Lower lobe of right lung (tissue), 2 donors: ENCODE results near the gene B4GALT3. TPM values are rescaled to one million over a fixed set of nuclear protein-coding genes. Genes with fewer than 3 reads are reported as not detected.

ENCODE experiments used
- ATAC-seq, 2 donors: fragments of 200-7000 bp; cut with Tn5 transposase; one replicate each; pipeline ENCODE4 v1.9.1; 2020 to 2022; ENCODE audit warnings: mild to moderate bottlenecking in 2 of 2, moderate library complexity in 2 of 2
- DNase-seq: peaks from one replicate; pipeline ENCODE4 v3.0.0-alpha.2; 2020
- H3K27ac ChIP-seq: fragments of 200-600 bp; one replicate; pipeline ENCODE4 v1.8.0; 2022
- H3K27me3 ChIP-seq: fragments of 200-600 bp; one replicate; pipeline ENCODE4 v1.8.0; 2022; ENCODE audit warnings: low read depth
- H3K36me3 ChIP-seq: fragments of 200-600 bp; one replicate; pipeline ENCODE4 v1.8.0; 2022; ENCODE audit warnings: mild to moderate bottlenecking
- H3K4me1 ChIP-seq: fragments of 200-600 bp; one replicate; pipeline ENCODE4 v1.8.0; 2022
- H3K4me3 ChIP-seq: fragments of 200-600 bp; one replicate; pipeline ENCODE4 v1.8.0; 2022; ENCODE audit warnings: mild to moderate bottlenecking
- H3K9me3 ChIP-seq: fragments of 200-600 bp; one replicate; pipeline ENCODE4 v1.8.0; 2022
- CTCF ChIP-seq: fragments of 200-600 bp; IDR thresholded peaks from one replicate; pipeline ENCODE4 v1.8.0; 2022; ENCODE audit warnings: antibody characterized with exemption, mild to moderate bottlenecking
- intact Hi-C: fragments of 100-400 bp; cut with DNase I; formaldehyde crosslinking; loops from one replicate; pipeline ENCODE4 v1.11.0; 2022
- total RNA-seq: library from RNA; stranded (reverse); fragmentation: NEBNext Ultra II Directional; extraction: Animal tissue kit (Norgen Biotek cat#: 25700); gene quantifications from one replicate; pipeline ENCODE4 v1.2.1, GENCODE V29; 2021
- donor health status: DM: no; HTN: yes; CAD: no; lungs with severe emphysema.

The B4GALT3 gene
- total RNA-seq, 1 donor from 2014 or later, result 29.6 TPM

GRCh38 chr1:161187311-161187710 is 10.0 kb upstream of the B4GALT3 start:
- Histone ChIP-seq H3K9me3 (no peaks in the 10 kb centered on the region), H3K27me3 (no peaks in the 10 kb centered on the region), H3K36me3 (peaks cover 7% of the 10 kb centered on the region), H3K4me3 (no peak overlapping the region), H3K4me1 (peaks cover 50% of the 10 kb centered on the region), H3K27ac (no peak overlapping the region)
- intact Hi-C loops, result no loop called here
- no peak for ATAC-seq
- DNase-seq, result no peak
- TF ChIP-seq CTCF, result no peak

- ATAC-seq, result peak; percentile 59 to 68
- peak overlapping the region; percentile 73 for H3K27ac ChIP-seq
Observed at GRCh38 chr1:161185732-161186311, 8.5 kb upstream of the B4GALT3 start.

GRCh38 chr1:161185282-161185682 is 8.0 kb upstream of the B4GALT3 start:
- DNase-seq (peak; percentile 74), ATAC-seq (peak; percentile 82 to 90)
- peak overlapping the region; percentile 73 for H3K27ac ChIP-seq
- no peak for TF ChIP-seq CTCF
- peaks cover 47% of the 10 kb centered on the region for H3K4me1 ChIP-seq
- H3K27me3 ChIP-seq, result no peaks in the 10 kb centered on the region
- intact Hi-C loops, result no loop called here
- no peak overlapping the region for H3K4me3 ChIP-seq
- no peaks in the 10 kb centered on the region for H3K36me3 ChIP-seq
- H3K9me3 ChIP-seq, result no peaks in the 10 kb centered on the region

More at GRCh38 chr1:161185732-161186311, 8.5 kb upstream of the B4GALT3 start:
- Histone ChIP-seq H3K4me3 (no peak overlapping the region), H3K36me3 (no peaks in the 10 kb centered on the region), H3K9me3 (no peaks in the 10 kb centered on the region), H3K27me3 (no peaks in the 10 kb centered on the region), H3K4me1 (peaks cover 47% of the 10 kb centered on the region)
- intact Hi-C loops, result no loop called here
- no peak for DNase-seq
- no peak for TF ChIP-seq CTCF

GRCh38 chr1:161182214-161182613 is 4.9 kb upstream of the B4GALT3 start:
- ATAC-seq, result no peak

GRCh38 chr1:161180639-161181038 is 3.3 kb upstream of the B4GALT3 start:
- Histone ChIP-seq H3K4me1 (peaks cover 51% of the 10 kb centered on the region), H3K36me3 (peaks cover 4% of the 10 kb centered on the region), H3K4me3 (no peak overlapping the region), H3K9me3 (no peaks in the 10 kb centered on the region), H3K27me3 (no peaks in the 10 kb centered on the region), H3K27ac (no peak overlapping the region)
- DNase-seq, result no peak
- intact Hi-C loops, result no loop called here
- TF ChIP-seq CTCF, result peak; percentile 20
- no peak for ATAC-seq

More at GRCh38 chr1:161182214-161182613, 4.9 kb upstream of the B4GALT3 start:
- intact Hi-C loops, result no loop called here
- DNase-seq, result no peak
- no peaks in the 10 kb centered on the region for H3K36me3 ChIP-seq
- H3K27me3 ChIP-seq, result no peaks in the 10 kb centered on the region
- no peaks in the 10 kb centered on the region for H3K9me3 ChIP-seq
- TF ChIP-seq CTCF, result no peak
- H3K4me3 ChIP-seq, result no peak overlapping the region
- peak overlapping the region; percentile 63 for H3K27ac ChIP-seq
- H3K4me1 ChIP-seq, result peaks cover 56% of the 10 kb centered on the region
